Endodermal cell (in vitro differentiated cells): ENCODE data around the gene SLC46A1. TPM values are rescaled to one million over a fixed set of nuclear protein-coding genes. Genes with fewer than 3 reads are reported as not detected.

Experiments
- DNase-seq: peaks from one replicate; pipeline ENCODE4 v3.0.0-alpha.2; 2017
- H3K27ac ChIP-seq: 2 replicates; pipeline ENCODE4 v1.5.1; 2013; ENCODE audit warnings: mild to moderate bottlenecking, low read depth, low read length, moderate library complexity
- H3K27me3 ChIP-seq: 2 replicates; pipeline ENCODE4 v1.6.1; 2013; ENCODE audit warnings: mild to moderate bottlenecking, low read length, moderate library complexity; ENCODE audit not compliant: insufficient read depth, control insufficient read depth, poor library complexity, severe bottlenecking
- H3K36me3 ChIP-seq: 2 replicates; pipeline ENCODE4 v1.7.0; 2013; ENCODE audit warnings: mild to moderate bottlenecking, low read length, moderate library complexity; ENCODE audit not compliant: control insufficient read depth, insufficient read depth
- H3K4me1 ChIP-seq: one replicate; pipeline ENCODE4 v1.7.0; 2013; ENCODE audit warnings: low read length; ENCODE audit not compliant: control insufficient read depth, insufficient read depth
- H3K4me3 ChIP-seq: 2 replicates; pipeline ENCODE4 v1.5.1; 2013; ENCODE audit warnings: mild to moderate bottlenecking, low read length, moderate library complexity
- H3K9ac ChIP-seq: 2 replicates; pipeline ENCODE4 v1.6.1; 2013; ENCODE audit warnings: mild to moderate bottlenecking, low read length, moderate library complexity; ENCODE audit not compliant: poor library complexity, severe bottlenecking; ENCODE audit errors: extremely low read depth
- H3K9me3 ChIP-seq: 2 replicates; pipeline ENCODE4 v1.6.1; 2013; ENCODE audit warnings: mild to moderate bottlenecking, low read length, moderate library complexity; ENCODE audit not compliant: control insufficient read depth
- H3K27ac Mint-ChIP-seq: 2 replicates; pipeline ENCODE4 v1.8.0; 2020; ENCODE audit warnings: mixed read lengths
- H3K27me3 Mint-ChIP-seq: 2 replicates; pipeline ENCODE4 v1.8.0; 2021; ENCODE audit warnings: mild to moderate bottlenecking, mixed read lengths; ENCODE audit not compliant: insufficient read depth
- H3K36me3 Mint-ChIP-seq: 2 replicates; pipeline ENCODE4 v1.8.0; 2020; ENCODE audit warnings: low read depth, mixed read lengths
- H3K4me1 Mint-ChIP-seq: 2 replicates; pipeline ENCODE4 v1.8.0; 2020; ENCODE audit warnings: mixed read lengths
- H3K4me3 Mint-ChIP-seq: 2 replicates; pipeline ENCODE4 v1.8.0; 2020; ENCODE audit warnings: mild to moderate bottlenecking, moderate library complexity, mixed read lengths
- H3K9me3 Mint-ChIP-seq: 2 replicates; pipeline ENCODE4 v1.8.0; 2020; ENCODE audit warnings: mild to moderate bottlenecking, mixed read lengths
- CTCF ChIP-seq: fragments of 200-600 bp; sonication (generic); conservative IDR thresholded peaks from 2 replicates; pipeline ENCODE4 v1.5.0; 2021; ENCODE audit warnings: antibody characterized with exemption, mild to moderate bottlenecking
- WGBS, 2 experiments: methylation state at CpG; one replicate each; pipeline versions ENCODE4 v1.1.5 to v1.1.7; 2013; ENCODE audit warnings: missing lambda C conversion rate in 2 of 2, mixed read lengths in 1 of 2; ENCODE audit not compliant: insufficient coverage in 1 of 2, insufficient read length in 1 of 2; 5-methylcytosine and 5-hydroxymethylcytosine counted together
- total RNA-seq, 2 donors: library from RNA; stranded (reverse); fragmentation: NEBNext Ultra II Directional in 1 of 2; extraction: Animal tissue kit (Norgen Biotek cat#: 25700) in 1 of 2; gene quantifications; 2 replicates in 1 of 2; 3 replicates in 1 of 2; pipeline ENCODE4 v1.2.1, GENCODE V29; 2021

The SLC46A1 gene
- total RNA-seq, 2 donors from 2014 or later: 6.9 to 10.9 TPM

GRCh38 chr17:28390984-28391383, 15.0 kb downstream of the SLC46A1 start:
- no peak overlapping the region for H3K9ac ChIP-seq
- no peak overlapping the region for H3K27ac ChIP-seq
- Mint-ChIP-seq H3K27me3 (peaks cover 17% of the 10 kb centered on the region), H3K4me1 (peaks cover 14% of the 10 kb centered on the region), H3K4me3 (no peak overlapping the region), H3K36me3 (no peaks in the 10 kb centered on the region), H3K27ac (no peak overlapping the region), H3K9me3 (no peaks in the 10 kb centered on the region)
- peaks cover 11% of the 10 kb centered on the region for H3K27me3 ChIP-seq
- no peak for DNase-seq
- no peak overlapping the region for H3K4me3 ChIP-seq
- H3K36me3 ChIP-seq: no peaks in the 10 kb centered on the region
- no peak for TF ChIP-seq CTCF
- no CpG with 5 or more reads among the region's 1 CpG for WGBS, 2 experiments
- H3K4me1 ChIP-seq: no peaks in the 10 kb centered on the region
- no peaks in the 10 kb centered on the region for H3K9me3 ChIP-seq

DNA sequence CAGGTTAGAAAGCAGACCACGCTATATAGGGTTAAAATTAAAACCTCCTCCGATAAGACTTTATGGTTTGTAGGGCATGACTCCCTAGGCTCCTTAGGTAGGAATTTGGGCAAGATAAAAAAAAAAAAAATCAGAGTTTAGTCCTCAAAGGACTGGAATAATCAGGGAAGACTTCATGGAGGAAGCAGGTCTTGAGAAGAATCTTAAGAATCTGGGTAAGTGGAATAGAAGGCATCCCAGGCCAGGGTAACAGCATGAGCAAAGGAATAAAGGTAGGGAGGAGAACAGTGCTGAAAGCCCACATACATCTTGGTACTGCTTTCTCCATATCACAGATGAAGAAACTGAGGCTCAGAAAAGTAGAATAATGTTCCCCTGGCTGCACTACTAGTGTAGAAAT, 15.4 kb downstream of the SLC46A1 start:
- no peak overlapping the region for H3K4me3 Mint-ChIP-seq
- 95% methylated on average over 2 of the region's 2 CpGs; no CpG with 5 or more reads in 1 of the 2 experiments for WGBS, 2 experiments
- H3K4me1 Mint-ChIP-seq: peaks cover 10% of the 10 kb centered on the region
- no peak for DNase-seq
- Histone ChIP-seq H3K4me3 (no peak overlapping the region), H3K27ac (no peak overlapping the region), H3K9ac (no peak overlapping the region), H3K4me1 (no peaks in the 10 kb centered on the region), H3K27me3 (peaks cover 15% of the 10 kb centered on the region), H3K9me3 (no peaks in the 10 kb centered on the region), H3K36me3 (no peaks in the 10 kb centered on the region)
- peaks cover 21% of the 10 kb centered on the region for H3K27me3 Mint-ChIP-seq
- no peak overlapping the region for H3K27ac Mint-ChIP-seq
- H3K9me3 Mint-ChIP-seq: no peaks in the 10 kb centered on the region
- TF ChIP-seq CTCF: no peak
- H3K36me3 Mint-ChIP-seq: no peaks in the 10 kb centered on the region

- Mint-ChIP-seq H3K4me3 (no peak overlapping the region), H3K27ac (no peak overlapping the region), H3K9me3 (no peaks in the 10 kb centered on the region), H3K36me3 (no peaks in the 10 kb centered on the region), H3K4me1 (peaks cover 6% of the 10 kb centered on the region), H3K27me3 (peaks cover 25% of the 10 kb centered on the region)
- Histone ChIP-seq H3K36me3 (no peaks in the 10 kb centered on the region), H3K9ac (no peak overlapping the region), H3K27ac (no peak overlapping the region), H3K4me1 (no peaks in the 10 kb centered on the region), H3K27me3 (peaks cover 19% of the 10 kb centered on the region), H3K9me3 (no peaks in the 10 kb centered on the region), H3K4me3 (no peak overlapping the region)
- 70 to 100% methylated on average over 1 of the region's 1 CpG for WGBS, 2 experiments
- no peak for DNase-seq
- no peak for TF ChIP-seq CTCF
Measured at GRCh38 chr17:28390141-28390540, 15.9 kb downstream of the SLC46A1 start.
